NCI-H1105 treated with DMSO at 0.1 percent for 48 hours (cell line): ENCODE measurements around the gene C16orf87.
"Not testable (repeated sequence)": the region's sequence is repeated elsewhere in the genome, so short reads cannot be mapped to it uniquely, and the experiment has no call there.

Source experiments
- DNase-seq: peaks from one replicate; lab custom pipeline; 2025; lab: John Stamatoyannopoulos, UW

Gene C16orf87

DNA sequence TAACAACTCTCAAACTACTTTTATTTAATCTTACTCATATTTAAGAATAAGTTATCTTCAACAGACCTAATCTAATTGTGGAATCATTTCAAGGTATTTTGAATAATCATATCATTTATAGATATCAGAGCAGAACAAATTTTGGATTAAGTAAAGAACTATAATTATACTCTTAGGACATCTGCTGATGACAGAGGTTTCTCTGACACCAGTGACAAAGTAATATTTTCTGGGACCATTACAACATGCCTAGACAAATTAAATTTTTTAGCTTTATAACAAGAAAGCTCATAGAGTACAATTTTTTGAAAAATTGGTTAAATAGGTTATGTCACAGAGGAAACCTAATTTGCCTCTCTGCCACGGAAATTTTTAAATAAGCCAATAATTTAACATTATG, 30.5 kb downstream of the C16orf87 start:
- no peak for DNase-seq

DNA sequence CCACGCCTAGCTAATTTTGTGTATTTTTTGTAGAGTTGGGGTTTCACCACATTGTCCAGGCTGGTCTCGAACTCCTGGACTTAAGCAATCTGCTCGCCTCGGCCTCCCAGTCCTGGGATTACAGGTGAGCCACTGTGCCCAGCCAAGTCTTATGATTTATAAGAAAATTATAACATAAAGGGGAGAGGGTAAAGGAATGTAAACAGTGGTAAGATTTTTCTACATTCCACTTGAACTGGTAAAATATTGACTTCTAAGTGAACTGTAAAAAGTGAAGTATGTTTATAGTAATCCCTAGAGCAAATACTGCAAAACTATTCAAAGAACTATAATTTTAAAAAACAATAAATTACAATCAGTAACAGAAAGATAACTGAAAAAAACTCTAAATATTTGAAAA, 33.5 kb downstream of the C16orf87 start:
- no peak for DNase-seq

DNA sequence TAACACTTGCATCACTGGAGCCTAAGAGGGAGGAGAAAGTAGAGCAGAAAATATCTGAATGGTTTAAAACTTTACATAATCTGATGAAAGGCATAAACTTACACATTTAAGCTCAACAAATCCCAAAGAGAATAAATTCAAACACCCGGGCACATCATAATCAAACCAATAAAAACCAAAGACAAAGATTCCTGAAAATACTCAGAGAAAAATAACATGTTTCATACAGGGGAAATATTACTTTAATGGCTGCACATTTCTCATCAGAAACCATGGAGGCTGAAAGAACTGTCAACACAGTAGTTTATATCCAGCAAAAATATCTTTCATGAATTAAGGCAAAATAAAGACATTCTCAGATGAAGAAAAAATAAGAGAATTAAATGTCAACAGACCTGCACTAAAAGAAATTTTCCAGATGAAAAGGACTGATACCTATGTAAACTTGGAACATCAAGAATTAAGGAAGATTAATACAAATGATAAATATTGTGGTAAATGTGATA, 34.2 kb downstream of the C16orf87 start:
- DNase-seq: no peak

DNA sequence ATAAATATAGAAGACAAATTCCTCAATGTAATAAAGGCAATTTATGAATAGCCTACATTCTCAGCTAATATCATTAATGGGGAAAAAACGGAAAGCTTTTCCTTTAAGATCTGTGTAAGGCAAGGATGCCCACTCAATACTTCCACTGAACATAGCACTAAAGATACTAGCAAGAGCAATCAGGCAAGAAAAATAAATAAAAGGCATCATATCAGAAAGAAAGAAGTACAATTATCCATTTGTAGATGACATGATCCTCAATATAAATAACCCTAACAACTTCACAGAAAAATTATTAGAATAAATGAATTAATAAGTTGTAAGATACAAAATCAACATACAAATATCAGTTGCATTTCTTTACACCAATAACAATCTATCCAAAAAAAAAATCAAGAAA, 37.1 kb downstream of the C16orf87 start:
- no peak for DNase-seq

DNA sequence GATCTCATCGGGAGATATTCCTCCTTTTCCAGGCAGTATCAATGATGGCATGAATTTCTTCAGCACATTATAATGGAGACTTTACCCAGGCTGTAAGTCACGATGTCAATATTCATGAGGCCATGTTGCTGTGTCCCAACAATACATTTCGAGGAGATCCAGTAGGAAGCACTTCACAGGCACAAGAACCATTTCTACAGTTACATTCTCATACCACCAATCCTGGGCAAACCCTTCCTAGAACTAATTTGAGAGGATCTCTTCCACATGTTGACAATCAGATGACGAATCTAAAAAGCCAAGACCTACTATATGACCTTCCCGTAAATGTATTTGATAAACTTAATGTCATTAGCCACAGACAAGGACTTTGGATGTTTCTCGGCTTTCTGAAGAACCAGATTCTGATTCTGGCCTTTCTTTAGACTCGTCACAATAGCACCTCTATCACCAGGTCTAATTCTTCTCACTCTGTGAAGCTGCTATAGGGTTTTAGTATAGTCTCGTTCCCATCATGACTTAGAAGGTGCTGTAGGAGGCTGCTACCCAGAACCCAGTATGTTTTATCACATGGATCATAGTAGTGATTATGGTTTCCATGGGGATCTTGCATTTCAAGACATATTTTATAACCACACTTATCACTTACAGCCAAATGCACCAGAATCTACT, 40.2 kb downstream of the C16orf87 start:
- DNase-seq: no peak

DNA sequence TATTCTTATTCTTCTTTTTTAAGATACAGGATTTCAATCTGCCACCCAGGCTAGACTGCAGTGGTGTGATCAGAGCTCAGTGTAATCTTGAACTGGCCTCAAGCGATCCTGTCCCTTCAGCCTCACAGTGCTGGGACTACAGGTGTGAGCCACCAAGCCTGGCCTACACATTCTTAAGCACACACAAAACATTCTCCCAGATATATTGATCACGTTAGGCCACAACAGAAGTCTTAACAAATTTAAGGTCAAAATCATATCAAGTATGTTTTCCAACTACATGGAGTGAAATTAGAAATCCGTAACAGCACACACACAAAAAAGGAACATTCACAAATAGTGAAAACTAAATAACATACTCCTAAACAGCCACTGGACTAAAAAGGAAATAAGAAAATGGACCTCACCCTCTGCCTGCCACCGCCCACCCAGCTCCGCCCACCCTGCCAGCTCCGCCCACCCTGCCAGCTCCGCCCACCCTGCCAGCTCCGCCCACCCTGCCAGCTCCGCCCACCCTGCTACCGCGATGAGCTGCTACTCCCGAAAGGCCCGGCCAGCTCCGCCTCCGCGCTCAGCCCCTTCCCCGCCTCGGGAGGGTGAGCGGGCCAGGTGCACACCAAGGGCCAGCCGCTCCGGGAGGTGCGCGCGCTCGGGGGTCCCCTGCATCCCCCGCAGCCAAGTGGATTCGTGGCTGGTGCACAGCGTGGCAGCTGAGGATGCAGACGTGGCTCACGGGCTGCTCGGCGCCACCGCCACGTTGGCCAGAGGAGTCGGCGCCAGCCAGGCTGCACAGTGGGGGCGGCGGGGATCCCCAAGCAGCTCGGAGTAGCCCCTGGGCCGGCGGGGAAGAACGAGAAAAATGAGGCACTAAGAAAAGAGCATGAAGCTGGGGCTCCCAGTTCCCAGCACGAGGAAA, 41.2 kb downstream of the C16orf87 start:
- DNase-seq: peak; percentile 43

- DNase-seq: no peak
Observed at GRCh38 chr16:46788891-46789474, 42.0 kb downstream of the C16orf87 start.

DNA sequence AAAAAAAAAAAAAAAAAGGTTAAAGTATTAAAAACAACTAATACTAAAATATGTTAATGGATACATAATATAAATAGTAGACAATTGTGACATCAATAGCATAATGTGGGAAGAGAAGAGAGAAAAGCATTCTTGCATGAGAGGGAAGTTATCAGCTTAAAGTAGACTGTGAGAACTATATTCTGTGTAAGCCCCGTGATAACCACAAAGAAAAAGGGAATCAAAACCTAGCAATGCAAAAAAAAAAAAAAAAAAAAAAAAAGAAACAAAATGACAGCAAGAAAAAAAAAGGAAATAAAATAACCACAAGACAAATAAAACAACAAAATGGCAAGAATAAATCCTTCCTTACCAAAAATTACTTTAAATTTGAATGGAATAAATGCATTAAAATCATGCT, 43.1 kb downstream of the C16orf87 start:
- DNase-seq: no peak

GRCh38 chr16:46785076-46785845, 45.7 kb downstream of the C16orf87 start:
- DNase-seq: no peak

GRCh38 chr16:46784569-46784968, 46.4 kb downstream of the C16orf87 start:
- DNase-seq: not testable (repeated sequence)

DNA sequence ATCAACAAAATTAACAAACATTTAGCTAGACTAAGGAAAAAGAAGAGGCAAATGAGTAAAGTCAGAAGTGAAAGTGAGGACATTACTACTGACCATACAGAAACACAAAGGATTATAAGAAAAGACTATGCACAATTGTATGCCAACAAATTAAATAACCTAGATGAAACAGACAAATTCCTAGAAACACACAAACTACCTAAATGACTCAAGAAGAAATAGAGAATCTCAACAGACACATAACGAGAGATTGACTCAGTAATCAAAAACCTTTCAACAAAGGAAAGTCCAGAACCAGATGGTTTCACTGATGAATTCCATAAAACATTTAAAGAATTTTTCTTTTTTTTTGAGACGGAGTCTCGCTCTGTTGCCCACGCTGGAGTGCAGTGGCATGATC, 47.2 kb downstream of the C16orf87 start:
- DNase-seq: no peak

DNA sequence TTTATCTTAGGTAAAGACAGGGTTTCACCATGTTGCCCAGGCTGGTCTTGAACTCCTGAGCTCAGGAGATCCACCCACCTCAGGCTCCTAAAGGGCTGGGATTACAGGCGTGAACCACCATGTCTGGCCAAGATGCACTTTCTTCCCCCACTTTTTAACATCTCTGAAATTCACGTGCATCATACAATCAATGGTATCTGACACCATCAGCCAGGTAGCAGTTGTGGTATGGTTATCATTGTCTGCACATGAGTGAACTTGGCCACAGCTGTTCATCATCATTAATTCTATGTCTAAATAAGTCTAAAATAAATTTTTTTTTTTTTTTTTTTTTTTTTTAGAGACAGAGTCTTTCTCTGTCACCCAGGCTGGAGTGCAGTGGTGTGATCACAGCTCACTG, 48.7 kb downstream of the C16orf87 start:
- DNase-seq: no peak

- no peak for DNase-seq
Observed at GRCh38 chr16:46777804-46778203, 53.2 kb downstream of the C16orf87 start.

GRCh38 chr16:46775214-46775613, 55.8 kb downstream of the C16orf87 start:
- DNase-seq: no peak

DNA sequence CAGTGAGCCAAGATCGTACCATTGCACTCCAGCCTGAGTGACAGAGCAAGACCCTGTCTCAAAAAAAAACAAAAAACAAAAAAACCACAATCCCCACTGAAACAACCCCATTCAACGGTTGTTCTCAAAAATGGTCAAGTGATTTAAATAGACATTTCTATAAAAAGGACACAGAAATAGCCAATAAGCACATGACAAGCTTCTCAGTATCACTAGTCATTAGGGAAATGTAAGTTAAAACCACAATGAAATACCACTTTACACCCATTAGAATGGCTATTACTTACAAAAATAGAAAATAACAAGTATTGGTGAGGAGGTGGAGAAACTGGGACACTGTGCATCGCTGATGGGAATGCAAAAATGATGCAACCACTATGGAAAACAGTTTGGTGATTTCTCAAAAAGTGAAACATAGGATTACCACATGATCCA, 56.2 kb downstream of the C16orf87 start:
- no peak for DNase-seq

DNA sequence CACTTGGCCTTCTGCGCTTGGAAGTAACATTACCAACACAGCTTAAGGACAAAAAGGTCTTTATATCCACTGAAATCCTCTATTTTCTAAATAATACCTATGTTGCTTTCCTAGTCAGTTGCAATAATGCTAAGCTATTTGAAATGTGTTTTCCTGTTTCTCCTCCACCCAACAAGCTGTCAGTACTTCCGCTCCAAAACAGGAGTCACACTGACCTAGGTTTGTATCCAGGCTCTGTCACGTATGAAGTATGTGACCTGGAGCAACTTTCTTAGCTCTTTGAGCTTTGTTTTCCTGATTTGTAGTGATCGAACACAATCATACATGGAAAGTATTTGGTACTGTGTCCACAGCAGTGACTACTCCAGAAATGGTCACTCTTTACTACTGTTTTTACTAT, 58.5 kb downstream of the C16orf87 start:
- DNase-seq: no peak

- peak; percentile 98 for DNase-seq
Observed at GRCh38 chr16:46768809-46769208, 62.2 kb downstream of the C16orf87 start.

- DNase-seq: no peak
Observed at GRCh38 chr16:46765050-46765449, 65.9 kb downstream of the C16orf87 start.

DNA sequence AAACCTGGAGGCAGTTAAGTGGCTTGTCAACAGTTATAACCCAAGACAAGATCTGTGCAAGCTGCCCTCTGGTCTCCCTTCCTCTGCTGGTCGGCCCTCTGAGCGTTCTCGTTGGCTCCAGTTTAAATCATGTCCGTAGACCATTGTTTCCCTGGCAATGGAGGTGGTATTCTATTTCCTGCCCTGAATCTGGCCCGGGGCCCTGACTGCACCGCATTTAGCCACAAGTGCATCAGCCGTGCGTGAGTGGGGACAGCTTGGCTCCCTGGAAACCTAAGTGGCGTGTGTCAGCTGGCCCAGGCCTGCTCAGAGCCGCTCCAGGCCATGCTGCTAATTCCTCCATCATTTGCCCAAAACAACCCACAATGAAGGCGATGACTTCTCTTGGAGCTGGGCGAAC, 67.8 kb downstream of the C16orf87 start:
- peak; percentile 89 for DNase-seq

DNA sequence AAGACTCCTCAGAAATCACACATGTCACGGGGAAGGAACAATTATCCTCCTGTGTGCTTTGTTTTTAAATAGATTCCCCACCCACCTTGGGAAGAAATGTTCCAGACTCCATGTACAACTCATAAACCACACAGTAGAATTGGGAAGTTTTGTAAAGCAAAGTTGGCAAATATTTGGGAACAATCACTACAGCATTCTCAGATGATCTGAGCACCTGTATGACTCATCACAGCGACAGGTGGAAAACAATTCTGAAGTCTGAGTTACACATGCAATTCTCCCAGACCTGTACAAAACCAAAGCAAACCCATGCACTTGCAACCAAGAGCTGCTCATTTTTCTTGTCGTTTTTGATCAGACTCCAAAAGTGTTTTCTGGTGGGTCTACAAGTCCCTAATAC, 68.4 kb downstream of the C16orf87 start:
- peak; percentile 19 for DNase-seq

DNA sequence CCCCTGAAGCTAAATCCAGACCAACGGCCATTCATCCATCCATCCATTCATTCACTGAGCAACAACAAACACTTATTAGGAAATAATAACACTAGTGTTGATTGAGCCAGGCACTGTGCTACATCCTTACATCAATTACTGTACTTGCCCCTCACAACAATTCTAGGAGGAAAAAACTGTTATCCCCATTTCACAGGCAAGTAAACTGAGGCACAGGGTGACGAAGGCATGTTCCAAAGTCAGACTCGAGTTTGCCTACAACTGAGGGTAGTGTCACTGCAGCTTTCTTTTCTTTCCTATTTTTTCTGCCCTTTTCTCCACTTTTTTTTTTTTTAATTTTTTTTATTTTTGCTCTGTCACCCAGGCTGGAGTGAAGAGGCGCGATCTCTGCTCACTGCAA, 71.7 kb downstream of the C16orf87 start:
- no peak for DNase-seq
